OCI-LY7 (cell line): ENCODE results near the gene B3GAT1. TPM values are rescaled to one million over a fixed set of nuclear protein-coding genes. Genes with fewer than 3 reads are reported as not detected.

ENCODE experiments used
- Bru-seq: library from RNA; stranded (reverse); fragments of 400-500 nt; gene quantifications from one replicate; lab custom pipeline; 2021; lab: Mats Ljungman, UMichigan
- BruChase-seq, 2 experiments: library from RNA; stranded (reverse); fragments of 400-500 nt; gene quantifications; one replicate each; lab custom pipeline; 2021; lab: Mats Ljungman, UMichigan
- BruUV-seq: library from RNA; stranded (reverse); fragments of 400-500 nt; replicated peaks from 2 replicates; lab custom pipeline; 2021; lab: Mats Ljungman, UMichigan
- CTCF ChIA-PET: fragments of 300-600 bp; sonication (Branson Sonifier 250); formaldehyde crosslinking; loops from one replicate; lab custom pipeline; 2022; ENCODE audit warnings: antibody characterized with exemption; ENCODE audit not compliant: unreplicated experiment; lab: Charles Lee
- POLR2A ChIA-PET: fragments of 300-600 bp; sonication (Branson Sonifier 250); formaldehyde crosslinking; loops from one replicate; lab custom pipeline; 2022; ENCODE audit warnings: antibody characterized with exemption; lab: Charles Lee
- DNase-seq: peaks from one replicate; pipeline ENCODE4 v3.0.0-alpha.2; 2015; ENCODE audit warnings: low spot score
- H2AFZ ChIP-seq: fragments of 200-600 bp; sonication (generic), shearing (Covaris generic); 2 replicates; pipeline ENCODE4 v1.6.1; 2014; ENCODE audit warnings: mild to moderate bottlenecking, antibody characterized with exemption, low read length, moderate library complexity
- H3K27ac ChIP-seq: fragments of 200-600 bp; sonication (generic); 2 replicates; pipeline ENCODE4 v1.5.1; 2014; ENCODE audit warnings: mixed run types, low read depth, mild to moderate bottlenecking, moderate library complexity, low read length, inconsistent platforms; ENCODE audit not compliant: poor library complexity, severe bottlenecking
- H3K36me3 ChIP-seq: fragments of 200-600 bp; sonication (generic); 2 replicates; pipeline ENCODE4 v1.6.1; 2014; ENCODE audit warnings: mild to moderate bottlenecking, antibody characterized with exemption, low read length, moderate library complexity, mixed read lengths; ENCODE audit not compliant: insufficient read depth
- H3K4me1 ChIP-seq: fragments of 200-600 bp; sonication (generic); 2 replicates; pipeline ENCODE4 v1.5.1; 2014; ENCODE audit warnings: mild to moderate bottlenecking, low read length; ENCODE audit not compliant: insufficient read depth, poor library complexity, severe bottlenecking
- H3K4me2 ChIP-seq: fragments of 200-600 bp; sonication (generic); 2 replicates; pipeline ENCODE4 v1.6.1; 2014; ENCODE audit warnings: mild to moderate bottlenecking, low read length
- H3K4me3 ChIP-seq: fragments of 200-600 bp; sonication (generic); 2 replicates; pipeline ENCODE4 v1.5.1; 2014; ENCODE audit warnings: mild to moderate bottlenecking, low read depth, low read length; ENCODE audit not compliant: poor library complexity, severe bottlenecking
- H3K79me2 ChIP-seq: fragments of 200-600 bp; sonication (generic); 2 replicates; pipeline ENCODE4 v1.6.1; 2016; ENCODE audit warnings: low read depth, mild to moderate bottlenecking, low read length, moderate library complexity, mixed read lengths; ENCODE audit not compliant: insufficient read depth
- H3K9me2 ChIP-seq: fragments of 200-600 bp; sonication (generic); 2 replicates; pipeline ENCODE4 v1.6.1; 2016; ENCODE audit warnings: mild to moderate bottlenecking, low read length, mixed read lengths; ENCODE audit not compliant: insufficient read depth
- H3K9me3 ChIP-seq: fragments of 200-600 bp; sonication (generic); 2 replicates; pipeline ENCODE4 v1.6.1; 2014; ENCODE audit warnings: mild to moderate bottlenecking, mixed run types, low read length, mixed read lengths
- H4K20me1 ChIP-seq: fragments of 200-600 bp; sonication (generic); 2 replicates; pipeline ENCODE4 v1.6.1; 2014; ENCODE audit warnings: mild to moderate bottlenecking, antibody characterized with exemption, low read length, moderate library complexity, mixed read lengths; ENCODE audit not compliant: insufficient read depth
- CTCF ChIP-seq: fragments of 200-600 bp; sonication (generic); conservative IDR thresholded peaks from 2 replicates; pipeline ENCODE4 v1.5.1; 2014; ENCODE audit warnings: mild to moderate bottlenecking, antibody characterized with exemption, low read length, moderate library complexity, mixed read lengths
- EZH2phosphoT487 ChIP-seq: fragments of 200-600 bp; sonication (generic); IDR thresholded peaks from 2 replicates; pipeline ENCODE4 v1.6.1; 2018; ENCODE audit warnings: low read depth, borderline replicate concordance, mild to moderate bottlenecking, mixed run types, antibody characterized with exemption, low read length, moderate library complexity, mixed read lengths
- intact Hi-C: fragments of 100-400 bp; cut with micrococcal nuclease; formaldehyde crosslinking; loops from one replicate; pipeline ENCODE4 v1.10.0; 2022; ENCODE audit not compliant: unreplicated experiment
- long read RNA-seq: library from polyadenylated mRNA; stranded (forward); transcript quantifications from one replicate; pipeline ENCODE4 v2.0.0, GENCODE V29; 2022
- total RNA-seq, 2 experiments: library from RNA; depleted of rRNA in 1 of 2; stranded (reverse); fragments of >200 nt in 1 of 2; shearing (Covaris generic) in 1 of 2; gene quantifications; 2 replicates each; pipeline ENCODE4 v1.2.3, GENCODE V29; 2014 to 2022

Gene B3GAT1, protein sequence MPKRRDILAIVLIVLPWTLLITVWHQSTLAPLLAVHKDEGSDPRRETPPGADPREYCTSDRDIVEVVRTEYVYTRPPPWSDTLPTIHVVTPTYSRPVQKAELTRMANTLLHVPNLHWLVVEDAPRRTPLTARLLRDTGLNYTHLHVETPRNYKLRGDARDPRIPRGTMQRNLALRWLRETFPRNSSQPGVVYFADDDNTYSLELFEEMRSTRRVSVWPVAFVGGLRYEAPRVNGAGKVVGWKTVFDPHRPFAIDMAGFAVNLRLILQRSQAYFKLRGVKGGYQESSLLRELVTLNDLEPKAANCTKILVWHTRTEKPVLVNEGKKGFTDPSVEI
- total RNA-seq (2014; rRNA removed; shearing (Covaris generic)) (not detected in 2 replicates), total RNA-seq (2022) (not detected in 2 replicates), Bru-seq, nascent RNA (not detected), BruChase-seq, experiment 1, labeled RNA remaining after a 6-hour chase (not detected), BruChase-seq, experiment 2, labeled RNA remaining after a 2-hour chase (not detected)
- long read RNA-seq: 0 reads

DNA sequence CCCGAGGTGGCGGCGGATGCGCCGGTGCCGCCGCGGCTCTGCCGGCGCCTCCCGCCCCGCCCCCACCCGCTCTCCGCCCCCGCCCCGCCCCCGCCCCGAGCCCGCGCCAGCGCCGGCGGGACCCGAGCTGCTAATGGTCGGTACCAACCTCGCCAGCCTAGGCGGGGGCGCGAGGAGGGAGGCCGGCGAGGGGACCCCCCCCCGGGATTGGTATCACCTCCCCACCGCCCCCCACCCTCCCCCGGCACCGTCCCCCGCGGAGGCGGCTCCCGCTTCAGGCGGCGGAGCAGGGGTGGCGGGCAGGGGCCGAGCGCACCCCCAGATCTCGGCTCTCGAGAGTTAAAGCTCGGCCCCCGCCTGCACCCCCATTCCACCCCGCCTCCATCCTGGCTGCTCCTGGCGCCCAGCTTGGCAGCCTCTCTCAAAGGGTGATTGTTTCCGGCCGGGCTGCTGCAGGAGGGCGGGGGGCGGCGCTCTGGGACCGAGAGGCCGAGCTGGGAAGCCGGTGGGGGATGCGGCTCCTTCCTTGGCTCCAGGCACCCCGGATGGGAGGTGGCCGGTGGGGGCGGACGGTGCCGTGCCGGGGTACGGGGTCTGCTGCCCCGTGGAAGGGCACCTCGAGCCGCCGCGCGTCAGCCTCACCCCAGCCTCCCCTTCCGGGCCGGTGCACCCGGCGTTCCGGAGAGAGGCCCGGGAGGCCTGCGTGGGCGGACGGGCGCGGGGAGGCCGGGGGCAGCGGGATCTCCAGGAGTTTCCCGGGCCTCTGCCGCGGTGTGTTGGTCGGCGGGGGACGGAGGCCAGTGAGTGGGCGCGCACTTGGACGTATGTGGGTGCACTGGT is at the start of gene B3GAT1:
Gene B3GAT1, minus strand, starts transcription at position 40 of the 840 bp plus-strand sequence. CDS start 24,583 bp downstream, outside the sequence.
- TF ChIP-seq CTCF: no peak
- TF ChIP-seq EZH2phosphoT487: no peak
- BruUV-seq: no TSS peak
- DNase-seq: no peak
- Histone ChIP-seq H3K4me2 (no peak within 1 kb of the TSS), H3K36me3 (no peaks in the 10 kb centered on the region), H3K4me1 (no peaks in the 10 kb centered on the region), H3K79me2 (no peaks in the 10 kb centered on the region), H3K9me3 (no peaks in the 10 kb centered on the region), H2AFZ (no peak within 1 kb of the TSS), H4K20me1 (no peaks in the 10 kb centered on the region), H3K9me2 (no peaks in the 10 kb centered on the region), H3K27ac (no peak within 1 kb of the TSS), H3K4me3 (no peak within 1 kb of the TSS)
- ChIA-PET CTCF (no interaction called here), POLR2A (no interaction called here)
- intact Hi-C loops: no loop called here

DNA sequence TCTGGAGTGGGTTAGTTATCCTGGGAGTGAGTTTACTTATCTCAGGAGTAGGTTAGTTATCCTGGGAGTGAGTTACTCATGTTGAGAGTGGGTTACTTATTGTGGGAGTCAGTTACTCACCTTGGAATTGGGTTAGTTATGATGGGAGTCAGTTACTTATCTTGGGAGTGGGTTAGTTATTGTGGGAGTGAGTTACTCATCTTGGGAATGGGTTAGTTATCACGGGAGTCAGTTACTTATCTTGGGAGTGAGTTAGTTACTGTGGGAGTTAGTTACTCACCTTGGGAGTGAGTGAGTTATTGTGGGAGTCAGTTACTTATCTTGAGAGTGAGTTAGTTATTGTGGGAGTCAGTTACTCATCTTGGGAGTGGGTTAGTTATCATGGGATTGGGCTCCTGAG is 49.6 kb upstream of the B3GAT1 start:
- Histone ChIP-seq H3K9me3 (no peaks in the 10 kb centered on the region), H3K9me2 (no peaks in the 10 kb centered on the region), H3K4me3 (no peak overlapping the region), H3K4me1 (no peaks in the 10 kb centered on the region), H2AFZ (no peak overlapping the region), H3K79me2 (no peaks in the 10 kb centered on the region), H3K36me3 (no peaks in the 10 kb centered on the region), H3K4me2 (no peak overlapping the region), H4K20me1 (no peaks in the 10 kb centered on the region), H3K27ac (no peak overlapping the region)
- intact Hi-C loops: no loop called here
- POLR2A ChIA-PET: no interaction called here
- no TSS peak for BruUV-seq
- no peak for TF ChIP-seq EZH2phosphoT487
- TF ChIP-seq CTCF: no peak
- DNase-seq: no peak
- CTCF ChIA-PET: no interaction called here
